Ascending aorta (tissue), 2 donors: ENCODE measurements around the gene ADORA2A. TPM values are rescaled to one million over a fixed set of nuclear protein-coding genes. Genes with fewer than 3 reads are reported as not detected.

Source experiments
- DNase-seq, 2 donors: peaks; one replicate each; pipeline ENCODE4 v3.0.0-alpha.2; 2019; ENCODE audit warnings: low spot score in 2 of 2
- H3K27ac ChIP-seq, 2 donors: fragments of 200-600 bp; sonication (generic); one replicate each; pipeline ENCODE4 v1.5.1; 2016 to 2017; ENCODE audit warnings: mild to moderate bottlenecking in 1 of 2
- H3K27me3 ChIP-seq: fragments of 200-600 bp; sonication (generic); one replicate; pipeline ENCODE4 v1.5.1; 2017
- H3K36me3 ChIP-seq, 2 donors: fragments of 200-600 bp; sonication (generic); one replicate each; pipeline ENCODE4 v1.5.1; 2016
- H3K4me1 ChIP-seq, 2 donors: fragments of 200-600 bp; sonication (generic); one replicate each; pipeline ENCODE4 v1.5.1; 2016 to 2017; ENCODE audit warnings: mild to moderate bottlenecking in 1 of 2
- H3K4me3 ChIP-seq, 2 donors: fragments of 200-600 bp; sonication (generic); one replicate each; pipeline ENCODE4 v1.5.1; 2016 to 2017; ENCODE audit warnings: mild to moderate bottlenecking in 1 of 2
- H3K9me3 ChIP-seq, 2 donors: fragments of 200-600 bp; sonication (generic); one replicate each; pipeline ENCODE4 v1.5.1; 2016
- intact Hi-C: fragments of 100-400 bp; cut with DNase I; formaldehyde crosslinking; loops from one replicate; pipeline ENCODE4 v1.15.1; 2023
- total RNA-seq: library from RNA; depleted of rRNA; stranded (reverse); fragments of >200 nt; gene quantifications from one replicate; pipeline ENCODE4 v1.1.0, GENCODE V29; 2016
- TF ChIP-seq, protein P1 (sequence below), 3 experiments: fragments of 200-600 bp in 2 of 3; fragments of 450-650 bp in 1 of 3; sonication (generic) in 2 of 3; IDR thresholded peaks; one replicate each; pipeline ENCODE4 v1.5.1; 2016 to 2019; ENCODE audit warnings: antibody characterized with exemption in 3 of 3, mild to moderate bottlenecking in 1 of 3, moderate library complexity in 1 of 3

ADORA2A gene
- total RNA-seq, 1 donor from 2014 or later = 14.7 TPM

GRCh38 chr22:24463071-24463760 lies 35.8 kb downstream of the ADORA2A start:
- no peak for DNase-seq
- Histone ChIP-seq H3K4me1 (peaks cover 7 to 9% of the 10 kb centered on the region in 2 donors), H3K27ac (no peak overlapping the region), H3K36me3 (no peaks in the 10 kb centered on the region), H3K27me3 (no peaks in the 10 kb centered on the region), H3K9me3 (no peaks in the 10 kb centered on the region), H3K4me3 (no peak overlapping the region)
- intact Hi-C loops = no loop called here
- TF ChIP-seq, protein P1, sequence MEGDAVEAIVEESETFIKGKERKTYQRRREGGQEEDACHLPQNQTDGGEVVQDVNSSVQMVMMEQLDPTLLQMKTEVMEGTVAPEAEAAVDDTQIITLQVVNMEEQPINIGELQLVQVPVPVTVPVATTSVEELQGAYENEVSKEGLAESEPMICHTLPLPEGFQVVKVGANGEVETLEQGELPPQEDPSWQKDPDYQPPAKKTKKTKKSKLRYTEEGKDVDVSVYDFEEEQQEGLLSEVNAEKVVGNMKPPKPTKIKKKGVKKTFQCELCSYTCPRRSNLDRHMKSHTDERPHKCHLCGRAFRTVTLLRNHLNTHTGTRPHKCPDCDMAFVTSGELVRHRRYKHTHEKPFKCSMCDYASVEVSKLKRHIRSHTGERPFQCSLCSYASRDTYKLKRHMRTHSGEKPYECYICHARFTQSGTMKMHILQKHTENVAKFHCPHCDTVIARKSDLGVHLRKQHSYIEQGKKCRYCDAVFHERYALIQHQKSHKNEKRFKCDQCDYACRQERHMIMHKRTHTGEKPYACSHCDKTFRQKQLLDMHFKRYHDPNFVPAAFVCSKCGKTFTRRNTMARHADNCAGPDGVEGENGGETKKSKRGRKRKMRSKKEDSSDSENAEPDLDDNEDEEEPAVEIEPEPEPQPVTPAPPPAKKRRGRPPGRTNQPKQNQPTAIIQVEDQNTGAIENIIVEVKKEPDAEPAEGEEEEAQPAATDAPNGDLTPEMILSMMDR (IDR thresholded peaks at IDR 0.05) = no peak

- H3K9me3 ChIP-seq = no peaks in the 10 kb centered on the region
- DNase-seq = no peak
- intact Hi-C loops = loop anchor here (2.0 kb wide), 1 partner anchor 49 kb away; no protein-coding TSS in a partner anchor
- no peak overlapping the region for H3K4me3 ChIP-seq
- no peak overlapping the region for H3K27ac ChIP-seq
- TF ChIP-seq, protein P1 (IDR thresholded peaks at IDR 0.05) = no peak
- no peaks in the 10 kb centered on the region for H3K36me3 ChIP-seq
- H3K4me1 ChIP-seq = peaks cover 7 to 9% of the 10 kb centered on the region in 2 donors
- no peaks in the 10 kb centered on the region for H3K27me3 ChIP-seq
Measured at GRCh38 chr22:24465566-24465965, 38.2 kb downstream of the ADORA2A start.

DNA sequence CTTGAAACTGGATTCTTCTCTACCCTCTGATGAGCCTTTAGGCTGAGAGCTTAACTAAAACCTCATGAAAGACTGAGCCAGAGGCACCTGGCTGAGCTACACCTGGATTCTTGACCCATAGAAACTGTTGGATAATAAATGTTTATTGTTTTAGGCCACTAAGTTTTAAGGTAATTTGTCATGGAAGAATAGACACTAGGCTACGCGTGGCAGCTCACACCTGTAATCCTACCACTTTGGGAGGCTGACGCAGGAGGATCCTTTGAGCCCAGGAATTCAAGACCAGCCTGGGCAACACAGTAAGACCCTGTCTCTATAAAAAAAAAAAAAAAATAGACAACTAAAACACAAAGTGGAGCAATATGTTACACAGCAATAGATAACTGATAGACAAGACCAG lies 38.6 kb downstream of the ADORA2A start:
- Histone ChIP-seq H3K9me3 (no peaks in the 10 kb centered on the region), H3K36me3 (no peaks in the 10 kb centered on the region), H3K4me3 (no peak overlapping the region), H3K27ac (no peak overlapping the region), H3K4me1 (peaks cover 7 to 9% of the 10 kb centered on the region in 2 donors), H3K27me3 (no peaks in the 10 kb centered on the region)
- intact Hi-C loops = loop anchor here (2.0 kb wide), 1 partner anchor 49 kb away; no protein-coding TSS in a partner anchor
- TF ChIP-seq, protein P1 (IDR thresholded peaks at IDR 0.05) = no peak
- no peak for DNase-seq

DNA sequence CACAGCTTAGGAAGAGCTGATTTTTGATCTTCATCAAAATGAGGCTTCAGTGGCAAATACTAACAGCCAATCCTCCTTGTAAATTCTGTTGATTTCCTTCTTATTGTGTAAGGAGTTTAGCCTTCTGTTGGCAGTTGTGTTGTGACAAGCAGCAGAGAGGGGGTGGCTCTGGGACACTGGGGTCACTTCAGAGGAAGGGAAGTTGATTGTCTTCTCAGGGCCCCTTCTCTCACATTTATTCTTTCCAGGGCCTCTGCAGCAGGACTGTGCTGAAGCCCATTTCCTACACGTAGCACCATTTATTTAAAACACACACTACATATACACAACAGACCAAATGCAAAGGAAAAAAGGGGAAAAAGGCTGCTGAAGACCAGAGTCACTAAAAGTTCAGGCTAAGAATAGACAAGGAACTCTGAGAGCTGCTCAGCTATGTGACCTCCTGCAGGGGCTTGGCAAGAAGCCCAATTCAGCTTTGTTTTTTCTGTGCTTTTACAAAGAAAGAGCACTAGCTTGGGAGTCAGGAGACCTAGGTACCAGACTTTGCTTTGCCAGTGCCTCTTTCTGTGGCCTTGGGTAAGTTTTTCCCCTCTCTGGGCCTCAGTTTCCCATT lies 39.4 kb downstream of the ADORA2A start:
- no peaks in the 10 kb centered on the region for H3K9me3 ChIP-seq
- TF ChIP-seq, protein P1 (IDR thresholded peaks at IDR 0.05) = no peak
- intact Hi-C loops = no loop called here
- DNase-seq = no peak
- no peak overlapping the region for H3K4me3 ChIP-seq
- no peaks in the 10 kb centered on the region for H3K36me3 ChIP-seq
- H3K27ac ChIP-seq = peak overlapping the region in 1 of 2 donors; percentile 11
- H3K27me3 ChIP-seq = no peaks in the 10 kb centered on the region
- peaks cover 7 to 9% of the 10 kb centered on the region in 2 donors for H3K4me1 ChIP-seq

DNA sequence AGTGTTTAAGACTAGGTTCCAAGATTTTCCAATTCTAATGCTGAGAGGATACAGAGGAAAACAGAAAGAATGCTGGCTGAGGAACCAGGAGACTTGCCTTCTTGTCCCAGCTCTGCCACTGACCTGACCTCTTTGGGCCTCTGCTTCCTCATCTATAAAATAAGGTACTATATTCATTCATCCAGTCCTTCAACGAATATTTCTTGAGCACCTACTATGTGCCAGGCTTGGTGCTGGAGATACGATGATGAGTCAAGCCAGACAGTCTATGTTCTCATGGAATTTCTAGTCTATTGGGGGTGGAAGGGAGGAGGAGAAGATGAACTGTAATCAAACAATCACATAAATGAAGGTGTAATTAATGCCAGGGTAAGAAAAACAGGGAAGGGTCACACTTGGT lies 39.9 kb downstream of the ADORA2A start:
- no peak overlapping the region for H3K4me3 ChIP-seq
- no peaks in the 10 kb centered on the region for H3K27me3 ChIP-seq
- TF ChIP-seq, protein P1 (IDR thresholded peaks at IDR 0.05) = no peak
- peaks cover 7 to 9% of the 10 kb centered on the region in 2 donors for H3K4me1 ChIP-seq
- intact Hi-C loops = no loop called here
- no peaks in the 10 kb centered on the region for H3K9me3 ChIP-seq
- DNase-seq = no peak
- peak overlapping the region in 1 of 2 donors; percentile 11 for H3K27ac ChIP-seq
- H3K36me3 ChIP-seq = no peaks in the 10 kb centered on the region
